NK-92 (cell line): ENCODE measurements around the gene RAB32.

Experiments
- DNase-seq: peaks from one replicate; lab custom pipeline; 2025; ENCODE audit not compliant: unreplicated experiment; lab: John Stamatoyannopoulos, UW

Gene RAB32

GRCh38 chr6:146581968-146582367 is 38.3 kb downstream of the RAB32 start:
- no peak for DNase-seq

- no peak for DNase-seq
These were observed 39.2 kb downstream of the RAB32 start for GRCh38 chr6:146582857-146583256.

- no peak for DNase-seq
These were observed 40.3 kb downstream of the RAB32 start for GRCh38 chr6:146583966-146584365.

GRCh38 chr6:146587459-146587858 is 43.8 kb downstream of the RAB32 start:
- no peak for DNase-seq

DNA sequence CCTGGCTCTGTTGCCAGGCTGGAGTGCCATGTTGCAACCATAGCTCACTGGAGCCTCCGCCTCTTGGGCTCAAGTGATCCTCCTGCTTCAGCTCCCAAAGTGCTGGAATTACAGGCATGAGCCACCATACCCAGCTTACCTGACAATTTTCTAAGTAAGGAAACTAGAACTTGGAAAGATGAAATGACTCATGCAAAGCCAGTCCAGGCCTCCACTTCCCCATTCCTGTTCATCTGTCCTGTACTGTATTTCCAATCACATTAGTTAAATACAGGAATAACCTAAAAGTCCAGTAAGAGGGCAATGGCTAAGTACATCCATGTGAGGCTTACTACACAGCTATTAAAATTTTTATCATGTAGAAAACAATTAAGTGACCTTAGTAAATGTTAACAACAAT is 46.9 kb downstream of the RAB32 start:
- no peak for DNase-seq

GRCh38 chr6:146592451-146592850 is 48.8 kb downstream of the RAB32 start:
- no peak for DNase-seq

- DNase-seq, result no peak
These were observed 50.4 kb downstream of the RAB32 start for GRCh38 chr6:146593986-146594385.

- DNase-seq, result no peak
These were observed 50.9 kb downstream of the RAB32 start for GRCh38 chr6:146594495-146594894.

- DNase-seq, result no peak
These were observed 52.5 kb downstream of the RAB32 start for GRCh38 chr6:146595972-146596731.

GRCh38 chr6:146598772-146599405 is 55.3 kb downstream of the RAB32 start, which contains the start of gene ADGB:
TSS of gene ADGB (plus strand) at chr6:146598972. CDS start at chr6:146599041, 69 bp downstream.
- DNase-seq, result no peak

GRCh38 chr6:146601352-146601751 is 57.7 kb downstream of the RAB32 start:
- no peak for DNase-seq

DNA sequence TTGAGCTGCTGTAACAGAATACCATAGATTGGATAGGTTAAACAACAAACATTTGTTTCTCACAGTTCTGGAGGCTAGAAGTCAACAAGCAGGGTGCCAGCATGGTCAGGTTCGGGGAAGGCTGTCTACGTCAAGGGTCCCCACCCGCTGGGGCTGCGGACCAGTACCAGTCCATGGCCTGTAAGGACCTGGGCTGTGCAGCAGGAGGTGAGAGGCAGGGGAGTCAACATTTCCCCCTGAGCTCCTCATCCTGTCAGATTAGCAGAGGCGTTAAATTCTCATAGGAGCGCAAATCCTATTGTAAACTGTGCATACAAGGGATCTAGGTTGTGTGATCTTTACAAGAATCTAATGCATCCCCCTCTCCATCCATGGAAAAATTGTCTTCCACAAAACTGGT is 58.9 kb downstream of the RAB32 start:
- DNase-seq, result no peak
